ENCODE measurements around the gene BOK.

Gene BOK

GRCh38 chr2:241601841-241602240 lies 43.3 kb downstream of the BOK start:
- no peak for DNase-seq (ENCODE audit: low read depth)

GRCh38 chr2:241602720-241603119 lies 44.2 kb downstream of the BOK start:
- DNase-seq (ENCODE audit: low read depth) = no peak

- no peak for DNase-seq (ENCODE audit: low read depth)
Observed at GRCh38 chr2:241603686-241604085, 45.1 kb downstream of the BOK start.

GRCh38 chr2:241606186-241606585 lies 47.6 kb downstream of the BOK start:
- no peak for DNase-seq (ENCODE audit: low read depth)

- no peak for DNase-seq (ENCODE audit: low read depth)
Observed at GRCh38 chr2:241607162-241607885, 48.8 kb downstream of the BOK start.

- DNase-seq (ENCODE audit: low read depth) = no peak
Observed at GRCh38 chr2:241608881-241609280, 50.3 kb downstream of the BOK start.

- peak; percentile 65 for DNase-seq (ENCODE audit: low read depth)
Observed at GRCh38 chr2:241609859-241610793, 51.6 kb downstream of the BOK start.

GRCh38 chr2:241611062-241611461 lies 52.5 kb downstream of the BOK start:
- no peak for DNase-seq (ENCODE audit: low read depth)

GRCh38 chr2:241612156-241613016 lies 53.8 kb downstream of the BOK start:
- no peak for DNase-seq (ENCODE audit: low read depth)

GRCh38 chr2:241613017-241613780 lies 54.7 kb downstream of the BOK start:
- no peak for DNase-seq (ENCODE audit: low read depth)

- DNase-seq (ENCODE audit: low read depth) = no peak
Observed at GRCh38 chr2:241615041-241615440, 56.5 kb downstream of the BOK start.

- DNase-seq (ENCODE audit: low read depth) = no peak
Observed at GRCh38 chr2:241615522-241616052, 57.0 kb downstream of the BOK start.

- DNase-seq (ENCODE audit: low read depth) = no peak
Observed at GRCh38 chr2:241616168-241617125, 57.9 kb downstream of the BOK start.

GRCh38 chr2:241617431-241618154 lies 59.0 kb downstream of the BOK start:
- DNase-seq (ENCODE audit: low read depth) = no peak

GRCh38 chr2:241618296-241618805 lies 59.8 kb downstream of the BOK start:
- DNase-seq (ENCODE audit: low read depth) = no peak

GRCh38 chr2:241618829-241619228 lies 60.3 kb downstream of the BOK start:
- DNase-seq (ENCODE audit: low read depth) = no peak

- no peak for DNase-seq (ENCODE audit: low read depth)
Observed at GRCh38 chr2:241619597-241620418, 61.3 kb downstream of the BOK start.

- no peak for DNase-seq (ENCODE audit: low read depth)
Observed at GRCh38 chr2:241620419-241620769, 61.8 kb downstream of the BOK start.
